ENCODE measurements around the gene IL10RA. TPM values are rescaled to one million over a fixed set of nuclear protein-coding genes. Genes with fewer than 3 reads are reported as not detected.
A peak's percentile ranks its signal among the peaks of the same experiment; 100 is the strongest.

Gene IL10RA
- total RNA-seq, 2 donors from 2014 or later, result 63.0 to 108 TPM

- no peaks in the 10 kb centered on the region for H3K27me3 Mint-ChIP-seq
- peaks cover 69% of the 10 kb centered on the region for H3K4me1 Mint-ChIP-seq
- peak overlapping the region; percentile 88 for H3K27ac Mint-ChIP-seq
These were observed 62.5 kb downstream of the IL10RA start for GRCh38 chr11:118048472-118049370.

DNA sequence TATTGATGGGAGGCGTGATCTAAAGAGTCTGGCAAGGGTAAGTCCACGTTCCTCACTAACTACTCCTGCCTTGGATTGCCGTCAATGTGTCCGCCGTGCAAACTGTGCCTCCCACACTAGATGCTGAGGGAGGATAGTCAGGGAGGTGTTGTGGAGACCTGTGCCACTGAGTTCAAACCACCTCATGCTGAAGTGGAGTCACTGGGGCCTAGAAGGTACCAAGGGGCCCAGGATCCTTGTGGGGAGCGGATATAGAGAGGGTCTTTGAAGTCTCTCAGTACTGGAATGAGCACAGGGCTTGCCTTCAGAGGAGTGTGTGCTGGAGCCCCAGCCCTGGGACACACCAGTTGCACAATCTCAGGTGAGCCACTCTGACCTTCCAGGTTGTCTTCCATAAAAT is 63.6 kb downstream of the IL10RA start:
- Mint-ChIP-seq H3K36me3 (ENCODE audit: low read depth) (no peaks in the 10 kb centered on the region), H3K9me3 (no peaks in the 10 kb centered on the region), H3K27ac (no peak overlapping the region), H3K27me3 (no peaks in the 10 kb centered on the region), H3K4me1 (peaks cover 61% of the 10 kb centered on the region), H3K4me3 (no peak overlapping the region)
- ATAC-seq (replicated peaks), result no peak

More at GRCh38 chr11:118048472-118049370, 62.5 kb downstream of the IL10RA start:
- Mint-ChIP-seq H3K4me3 (peak overlapping the region; percentile 51), H3K9me3 (no peaks in the 10 kb centered on the region), H3K36me3 (ENCODE audit: low read depth) (no peaks in the 10 kb centered on the region)
- ATAC-seq (replicated peaks), result peak; percentile 8

- H3K27ac Mint-ChIP-seq, result no peak overlapping the region
- H3K36me3 Mint-ChIP-seq (ENCODE audit: low read depth), result no peaks in the 10 kb centered on the region
- H3K4me3 Mint-ChIP-seq, result peak overlapping the region; percentile 77
- H3K4me1 Mint-ChIP-seq, result peaks cover 56% of the 10 kb centered on the region
- ATAC-seq (replicated peaks), result no peak
- no peaks in the 10 kb centered on the region for H3K27me3 Mint-ChIP-seq
- no peaks in the 10 kb centered on the region for H3K9me3 Mint-ChIP-seq
These were observed 64.2 kb downstream of the IL10RA start for GRCh38 chr11:118050208-118050891.

Other genes with a start within 250 kb of the IL10RA start
- 1 to 10 TPM in 1 of 2 donors, not detected in 1; 2.8 TPM for gene DSCAML1, start 189.2 kb upstream of the IL10RA start, total RNA-seq
- gene FXYD2, start 161.7 kb upstream of the IL10RA start, total RNA-seq, result 1 to 10 TPM in 1 of 2 donors, not detected in 1; 1.4 TPM
- under 1 TPM in 1 of 2 donors, not detected in 1; 0.19 TPM for gene FXYD6, start 109.7 kb upstream of the IL10RA start, total RNA-seq
- gene TMPRSS13, start 57.0 kb upstream of the IL10RA start, total RNA-seq, result 1 to 10 TPM in 1 of 2 donors, under 1 TPM in 1; 0.61 to 2.1 TPM
- under 1 TPM in 1 of 2 donors, not detected in 1; 0.11 TPM for gene TMPRSS4, start 90.7 kb downstream of the IL10RA start, total RNA-seq
- not detected for gene SMIM35, start 100.6 kb downstream of the IL10RA start, total RNA-seq
- gene SCN4B, start 166.4 kb downstream of the IL10RA start, total RNA-seq, result 1 to 10 TPM in 1 of 2 donors, under 1 TPM in 1; 0.09 to 3.3 TPM
- under 1 TPM in 1 of 2 donors, not detected in 1; 0.11 TPM for gene SCN2B, start 190.2 kb downstream of the IL10RA start, total RNA-seq
- 100 to 1,000 TPM in 1 of 2 donors, 10 to 100 TPM in 1; 74.0 to 276 TPM for gene JAML, start 238.6 kb downstream of the IL10RA start, total RNA-seq